NCI-H510A (cell line): ENCODE data around the gene STING1.
A peak's percentile ranks its signal among the peaks of the same experiment; 100 is the strongest.

Experiments
- DNase-seq: peaks from one replicate; lab custom pipeline; 2025; lab: John Stamatoyannopoulos, UW

STING1 gene

GRCh38 chr5:139439013-139439903, 43.3 kb downstream of the STING1 start, which contains the start of gene DNAJC18:
TSS of gene DNAJC18 (minus strand) at chr5:139439525. CDS start at chr5:139439445, 80 bp downstream.
- peak; percentile 80 for DNase-seq

- no peak for DNase-seq
Observed at GRCh38 chr5:139438707-139439012, 43.9 kb downstream of the STING1 start.

- DNase-seq = no peak
Observed at GRCh38 chr5:139435676-139436075, 46.9 kb downstream of the STING1 start.

DNA sequence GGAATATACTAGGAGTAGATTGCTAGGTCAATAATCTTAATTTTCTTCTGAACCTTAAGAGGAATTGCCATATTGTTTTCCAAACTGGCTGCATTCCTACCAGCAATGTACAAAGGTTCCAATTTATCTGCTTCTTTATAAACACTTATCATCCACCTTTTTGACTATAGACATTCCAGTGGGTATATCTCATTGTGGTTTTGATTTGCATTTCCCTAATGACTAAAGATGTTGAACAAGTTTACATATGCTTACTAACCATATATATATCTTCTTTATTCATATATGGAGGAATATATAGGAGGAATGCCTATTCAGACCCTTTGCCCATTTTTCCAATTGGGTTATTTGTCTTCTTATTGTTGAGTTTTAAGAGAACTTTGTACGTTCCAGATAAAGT, 50.9 kb downstream of the STING1 start:
- no peak for DNase-seq

- DNase-seq = no peak
Observed at GRCh38 chr5:139430015-139430414, 52.5 kb downstream of the STING1 start.

GRCh38 chr5:139426203-139426885, 56.2 kb downstream of the STING1 start:
- no peak for DNase-seq
